Breast epithelium (tissue), 3 donors: ENCODE data around the gene GLT6D1.

Source experiments
- POLR2A ChIP-seq: fragments of 450-650 bp; IDR thresholded peaks from one replicate; pipeline ENCODE4 v1.6.1; 2016; ENCODE audit warnings: antibody characterized with exemption, mild to moderate bottlenecking, moderate library complexity
- TF ChIP-seq, protein P1 (sequence below), 3 donors: fragments of 450-650 bp; IDR thresholded peaks; one replicate each; pipeline ENCODE4 v1.5.1; 2016 to 2017; ENCODE audit warnings: antibody characterized with exemption in 3 of 3, mild to moderate bottlenecking in 3 of 3, moderate library complexity in 3 of 3

DNA sequence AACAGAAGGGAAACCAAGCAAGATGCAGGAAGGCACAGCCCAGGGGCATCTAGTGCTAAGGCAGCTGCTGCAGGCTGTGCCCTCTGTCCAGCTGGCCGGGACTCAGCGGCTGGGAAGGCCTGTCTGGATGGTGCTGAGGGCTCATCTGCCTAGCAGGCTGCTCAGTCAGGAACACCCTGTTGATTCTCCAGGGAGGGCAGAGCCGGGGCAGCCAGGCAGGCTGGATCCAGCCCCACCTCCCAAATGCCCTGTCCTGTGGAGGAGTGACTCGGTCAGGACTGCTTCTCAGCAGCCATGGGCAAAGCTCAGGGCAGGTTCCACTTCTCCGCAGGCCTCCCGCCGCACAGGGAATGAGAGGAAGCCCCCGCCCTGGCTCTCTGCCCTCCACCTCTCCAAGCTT, 16.0 kb upstream of the GLT6D1 start:
- TF ChIP-seq, protein P1, sequence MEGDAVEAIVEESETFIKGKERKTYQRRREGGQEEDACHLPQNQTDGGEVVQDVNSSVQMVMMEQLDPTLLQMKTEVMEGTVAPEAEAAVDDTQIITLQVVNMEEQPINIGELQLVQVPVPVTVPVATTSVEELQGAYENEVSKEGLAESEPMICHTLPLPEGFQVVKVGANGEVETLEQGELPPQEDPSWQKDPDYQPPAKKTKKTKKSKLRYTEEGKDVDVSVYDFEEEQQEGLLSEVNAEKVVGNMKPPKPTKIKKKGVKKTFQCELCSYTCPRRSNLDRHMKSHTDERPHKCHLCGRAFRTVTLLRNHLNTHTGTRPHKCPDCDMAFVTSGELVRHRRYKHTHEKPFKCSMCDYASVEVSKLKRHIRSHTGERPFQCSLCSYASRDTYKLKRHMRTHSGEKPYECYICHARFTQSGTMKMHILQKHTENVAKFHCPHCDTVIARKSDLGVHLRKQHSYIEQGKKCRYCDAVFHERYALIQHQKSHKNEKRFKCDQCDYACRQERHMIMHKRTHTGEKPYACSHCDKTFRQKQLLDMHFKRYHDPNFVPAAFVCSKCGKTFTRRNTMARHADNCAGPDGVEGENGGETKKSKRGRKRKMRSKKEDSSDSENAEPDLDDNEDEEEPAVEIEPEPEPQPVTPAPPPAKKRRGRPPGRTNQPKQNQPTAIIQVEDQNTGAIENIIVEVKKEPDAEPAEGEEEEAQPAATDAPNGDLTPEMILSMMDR (IDR thresholded peaks at IDR 0.05), result no peak
- no peak for TF ChIP-seq POLR2A
